Measurements from ENCODE around the gene ZNF536. TPM values are rescaled to one million over a fixed set of nuclear protein-coding genes. Genes with fewer than 3 reads are reported as not detected.

The ZNF536 gene
- total RNA-seq, 1 experiment from 2014 or later, result 15.2 TPM

- Histone ChIP-seq H3K9me3 (replicated peaks) (no peaks in the 10 kb centered on the region), H3K27me3 (no peaks in the 10 kb centered on the region), H3K36me3 (no peaks in the 10 kb centered on the region), H3K4me1 (peaks cover 10% of the 10 kb centered on the region), H3K27ac (no peak overlapping the region), H3K4me3 (no peak overlapping the region)
- DNase-seq, result no peak
These were observed 5.9 kb upstream of the ZNF536 start for GRCh38 chr19:30366282-30366681.

- H3K4me3 ChIP-seq, result no peak overlapping the region
- no peak for DNase-seq
- no peaks in the 10 kb centered on the region for H3K27me3 ChIP-seq
- H3K36me3 ChIP-seq, result no peaks in the 10 kb centered on the region
- H3K4me1 ChIP-seq, result peaks cover 9% of the 10 kb centered on the region
- no peaks in the 10 kb centered on the region for H3K9me3 ChIP-seq (replicated peaks)
- H3K27ac ChIP-seq, result no peak overlapping the region
These were observed 5.2 kb upstream of the ZNF536 start for GRCh38 chr19:30367006-30367405.

GRCh38 chr19:30367421-30367820, 4.8 kb upstream of the ZNF536 start:
- DNase-seq, result no peak
- no peaks in the 10 kb centered on the region for H3K9me3 ChIP-seq (replicated peaks)
- H3K27me3 ChIP-seq, result no peaks in the 10 kb centered on the region
- H3K4me3 ChIP-seq, result no peak overlapping the region
- H3K36me3 ChIP-seq, result no peaks in the 10 kb centered on the region
- no peak overlapping the region for H3K27ac ChIP-seq
- peaks cover 9% of the 10 kb centered on the region for H3K4me1 ChIP-seq

- peaks cover 9% of the 10 kb centered on the region for H3K4me1 ChIP-seq
- no peak overlapping the region for H3K4me3 ChIP-seq
- H3K27me3 ChIP-seq, result no peaks in the 10 kb centered on the region
- no peaks in the 10 kb centered on the region for H3K36me3 ChIP-seq
- DNase-seq, result no peak
- no peaks in the 10 kb centered on the region for H3K9me3 ChIP-seq (replicated peaks)
- no peak overlapping the region for H3K27ac ChIP-seq
These were observed 2.4 kb upstream of the ZNF536 start for GRCh38 chr19:30369833-30370232.

DNA sequence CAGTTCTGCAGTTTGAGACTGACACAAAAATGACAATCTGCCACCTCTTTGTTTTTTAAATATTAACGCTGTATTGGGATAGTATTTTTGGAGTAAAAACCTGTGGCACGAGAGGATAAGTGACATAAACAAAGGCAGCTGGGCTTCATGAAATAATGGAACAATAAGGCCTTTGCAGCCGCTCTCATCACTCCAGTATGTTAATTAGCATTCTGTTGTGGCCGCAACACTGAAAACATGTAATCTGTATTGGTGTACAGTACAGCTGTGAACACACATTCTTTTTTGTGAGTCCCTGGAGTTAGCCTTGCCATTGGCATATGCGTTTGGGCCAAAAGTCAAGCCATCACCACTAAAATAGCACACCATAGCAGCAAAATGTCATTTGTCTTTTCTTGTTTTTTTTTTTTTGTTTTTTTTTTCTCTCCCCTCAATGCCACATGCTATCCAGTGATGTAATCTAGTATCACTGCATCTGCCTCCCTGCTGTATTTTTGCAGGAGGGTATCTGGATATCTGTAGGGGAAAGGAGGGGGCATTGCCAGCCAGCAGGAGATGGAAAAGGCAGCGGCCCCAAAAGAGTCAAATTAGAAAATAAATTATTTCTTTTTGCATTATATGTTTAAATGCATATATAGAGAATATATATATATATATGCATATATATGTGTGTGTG, 885 bp upstream of the ZNF536 start:
- no peaks in the 10 kb centered on the region for H3K9me3 ChIP-seq (replicated peaks)
- no peaks in the 10 kb centered on the region for H3K36me3 ChIP-seq
- H3K4me3 ChIP-seq, result no peak overlapping the region
- H3K27ac ChIP-seq, result peak overlapping the region; percentile 42
- no peaks in the 10 kb centered on the region for H3K27me3 ChIP-seq
- DNase-seq, result peak; percentile 38
- H3K4me1 ChIP-seq, result peaks cover 9% of the 10 kb centered on the region

DNA sequence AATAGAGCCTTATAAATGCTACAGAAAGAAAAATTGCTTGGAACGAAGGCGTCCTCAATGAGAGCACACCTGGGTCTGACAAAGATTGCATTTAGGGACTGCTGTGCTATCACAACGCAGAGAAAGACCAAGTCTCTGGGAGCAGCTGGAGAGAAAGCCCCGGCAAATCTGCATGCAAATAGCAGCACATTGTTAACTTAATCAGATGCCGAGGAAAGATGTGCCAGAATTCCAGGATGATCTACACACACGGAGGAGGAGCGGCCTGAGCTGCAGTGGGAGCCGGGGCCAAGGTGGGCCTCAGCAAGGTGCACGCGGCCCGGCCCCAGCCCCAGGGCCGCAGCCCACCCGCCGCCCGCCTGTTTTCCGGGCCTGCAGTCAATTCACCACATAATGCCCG, 1.4 kb downstream of the ZNF536 start:
- Histone ChIP-seq H3K27me3 (no peaks in the 10 kb centered on the region), H3K4me3 (no peak overlapping the region), H3K9me3 (replicated peaks) (no peaks in the 10 kb centered on the region), H3K27ac (no peak overlapping the region), H3K36me3 (no peaks in the 10 kb centered on the region), H3K4me1 (peaks cover 9% of the 10 kb centered on the region)
- no peak for DNase-seq

GRCh38 chr19:30374539-30374864, 2.3 kb downstream of the ZNF536 start:
- Histone ChIP-seq H3K4me1 (peaks cover 9% of the 10 kb centered on the region), H3K9me3 (replicated peaks) (no peaks in the 10 kb centered on the region), H3K36me3 (no peaks in the 10 kb centered on the region), H3K27ac (no peak overlapping the region), H3K4me3 (no peak overlapping the region), H3K27me3 (no peaks in the 10 kb centered on the region)
- DNase-seq, result no peak

DNA sequence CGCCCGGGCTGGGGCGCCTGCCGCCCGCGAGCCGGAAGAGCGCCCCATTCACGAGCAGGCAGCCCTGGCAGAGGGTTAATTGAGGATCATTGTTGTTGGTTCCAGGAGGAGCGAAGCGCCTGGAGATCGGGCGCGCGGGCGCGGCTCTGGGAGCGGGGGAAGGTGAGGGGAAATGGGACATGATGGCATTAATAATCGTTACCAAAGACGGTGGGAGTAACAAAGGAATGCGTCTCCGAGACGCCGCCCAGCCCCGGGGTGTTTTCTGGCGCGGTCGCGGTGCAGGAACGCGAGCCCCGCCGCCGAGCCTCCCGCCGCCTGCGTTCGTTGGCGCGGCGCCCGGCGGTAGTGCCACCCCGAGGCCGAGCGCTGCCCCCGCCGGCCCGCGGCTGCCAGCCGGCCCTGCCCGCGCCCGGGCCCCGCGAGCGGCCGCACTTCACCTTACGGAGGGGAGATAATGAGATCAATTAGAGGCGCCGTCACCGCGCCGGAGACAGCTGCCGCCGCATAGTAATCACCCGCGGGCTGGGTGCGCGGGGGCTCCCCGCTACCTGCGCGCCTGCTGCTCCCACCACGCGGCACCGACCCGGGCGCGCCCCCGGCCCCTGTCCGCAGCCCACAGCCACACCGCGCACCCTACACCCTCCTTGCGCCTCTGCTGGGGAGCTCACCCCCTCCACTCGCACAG, 2.8 kb downstream of the ZNF536 start:
- H3K27me3 ChIP-seq, result no peaks in the 10 kb centered on the region
- H3K4me1 ChIP-seq, result peaks cover 9% of the 10 kb centered on the region
- no peaks in the 10 kb centered on the region for H3K9me3 ChIP-seq (replicated peaks)
- no peak overlapping the region for H3K4me3 ChIP-seq
- H3K27ac ChIP-seq, result no peak overlapping the region
- H3K36me3 ChIP-seq, result no peaks in the 10 kb centered on the region
- no peak for DNase-seq

DNA sequence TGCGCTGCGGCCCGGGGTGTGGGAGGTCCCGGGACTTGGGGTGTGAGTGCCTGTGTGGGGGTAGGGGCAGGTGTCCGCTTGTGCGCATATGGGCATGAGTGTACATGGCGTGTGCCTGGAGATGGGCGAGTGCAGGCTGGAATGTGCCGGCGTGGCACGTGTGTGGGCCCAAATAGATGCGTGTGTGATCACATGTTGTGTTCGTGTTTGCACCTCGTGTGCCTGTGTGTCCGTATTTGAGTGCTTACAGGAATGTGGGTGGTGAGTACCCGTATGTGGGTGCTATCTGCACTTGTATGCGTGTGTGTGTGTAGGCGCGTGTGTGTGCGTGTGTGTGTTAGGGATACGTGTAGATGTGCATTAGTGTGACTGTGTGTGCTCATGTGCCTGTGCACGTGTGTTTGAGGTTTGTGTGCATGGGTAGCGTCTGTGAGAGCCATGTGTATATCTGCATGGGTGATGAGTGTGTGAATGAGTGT, 3.4 kb downstream of the ZNF536 start:
- Histone ChIP-seq H3K9me3 (replicated peaks) (no peaks in the 10 kb centered on the region), H3K4me1 (peaks cover 7% of the 10 kb centered on the region), H3K27me3 (no peaks in the 10 kb centered on the region), H3K36me3 (no peaks in the 10 kb centered on the region), H3K4me3 (no peak overlapping the region), H3K27ac (no peak overlapping the region)
- no peak for DNase-seq

GRCh38 chr19:30376272-30376671, 4.1 kb downstream of the ZNF536 start:
- DNase-seq, result no peak
- H3K9me3 ChIP-seq (replicated peaks), result no peaks in the 10 kb centered on the region

GRCh38 chr19:30376826-30377425, 4.7 kb downstream of the ZNF536 start:
- Histone ChIP-seq H3K27me3 (no peaks in the 10 kb centered on the region), H3K27ac (no peak overlapping the region), H3K4me3 (no peak overlapping the region), H3K9me3 (replicated peaks) (no peaks in the 10 kb centered on the region), H3K36me3 (no peaks in the 10 kb centered on the region), H3K4me1 (no peaks in the 10 kb centered on the region)
- DNase-seq, result no peak

More at GRCh38 chr19:30376272-30376671, 4.1 kb downstream of the ZNF536 start:
- Histone ChIP-seq H3K27me3 (no peaks in the 10 kb centered on the region), H3K36me3 (no peaks in the 10 kb centered on the region), H3K4me1 (peaks cover under 1% of the 10 kb centered on the region), H3K27ac (no peak overlapping the region), H3K4me3 (no peak overlapping the region)

DNA sequence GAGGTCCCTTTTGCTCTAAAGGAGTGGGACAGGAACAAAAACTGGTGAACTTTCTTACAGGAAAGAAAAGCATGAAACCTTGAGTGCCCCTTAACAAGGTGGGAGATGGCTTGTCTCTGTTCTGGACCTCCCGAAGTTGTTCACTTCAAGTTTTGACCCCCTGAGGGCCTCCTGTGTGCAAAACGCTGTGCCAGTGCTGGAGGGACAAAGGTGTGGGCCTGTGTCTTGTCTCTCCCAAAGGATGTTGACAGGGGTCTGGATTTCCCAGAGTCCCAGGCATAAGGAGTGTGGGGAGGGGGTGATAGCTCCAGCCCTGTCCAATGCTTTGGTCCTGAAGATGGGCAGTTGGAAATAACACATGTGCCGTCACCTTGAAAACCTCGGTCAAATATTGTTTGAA, 6.5 kb downstream of the ZNF536 start:
- H3K4me3 ChIP-seq, result no peak overlapping the region
- no peak overlapping the region for H3K27ac ChIP-seq
- DNase-seq, result no peak
- H3K4me1 ChIP-seq, result no peaks in the 10 kb centered on the region
- no peaks in the 10 kb centered on the region for H3K36me3 ChIP-seq
- H3K27me3 ChIP-seq, result no peaks in the 10 kb centered on the region
- H3K9me3 ChIP-seq (replicated peaks), result no peaks in the 10 kb centered on the region

GRCh38 chr19:30379841-30380610, 7.8 kb downstream of the ZNF536 start:
- Histone ChIP-seq H3K27me3 (no peaks in the 10 kb centered on the region), H3K4me3 (no peak overlapping the region)

DNA sequence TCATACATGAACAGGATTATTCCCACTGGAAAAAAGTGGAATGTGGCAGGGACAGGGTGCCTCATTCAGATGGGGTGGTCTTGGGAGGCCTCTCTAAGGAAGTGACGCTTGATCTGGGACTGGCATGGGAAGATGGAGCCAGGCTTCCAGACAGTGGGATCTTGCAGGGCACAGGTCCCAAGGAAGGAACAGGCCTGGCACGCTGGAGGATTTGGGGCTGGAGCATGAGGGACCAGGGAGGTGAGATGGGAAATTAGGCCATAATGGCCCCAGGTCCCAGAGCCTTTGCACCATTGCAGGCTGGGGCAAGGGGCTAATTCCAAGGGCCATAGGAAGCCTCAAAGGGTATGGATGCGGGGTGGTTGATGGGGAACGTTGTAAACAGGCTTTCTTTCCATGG, 9.2 kb downstream of the ZNF536 start:
- H3K9me3 ChIP-seq (replicated peaks), result no peaks in the 10 kb centered on the region
- no peak for DNase-seq
- no peaks in the 10 kb centered on the region for H3K4me1 ChIP-seq
- H3K4me3 ChIP-seq, result no peak overlapping the region
- no peaks in the 10 kb centered on the region for H3K27me3 ChIP-seq
- no peaks in the 10 kb centered on the region for H3K36me3 ChIP-seq
- no peak overlapping the region for H3K27ac ChIP-seq

More at GRCh38 chr19:30379841-30380610, 7.8 kb downstream of the ZNF536 start:
- H3K36me3 ChIP-seq, result no peaks in the 10 kb centered on the region
- DNase-seq, result no peak
- no peaks in the 10 kb centered on the region for H3K9me3 ChIP-seq (replicated peaks)
- no peaks in the 10 kb centered on the region for H3K4me1 ChIP-seq
- no peak overlapping the region for H3K27ac ChIP-seq

GRCh38 chr19:30385174-30385573, 13.0 kb downstream of the ZNF536 start:
- H3K27ac ChIP-seq, result no peak overlapping the region
- no peak for DNase-seq
- no peaks in the 10 kb centered on the region for H3K27me3 ChIP-seq

More at GRCh38 chr19:30385174-30385573, 13.0 kb downstream of the ZNF536 start:
- Histone ChIP-seq H3K4me3 (no peak overlapping the region), H3K4me1 (peaks cover 4% of the 10 kb centered on the region), H3K36me3 (no peaks in the 10 kb centered on the region), H3K9me3 (replicated peaks) (no peaks in the 10 kb centered on the region)

Data from SJCRH30 (cell line).